Transverse colon (tissue), 4 donors: Measurements from ENCODE around the gene PELI2.

Source experiments
- CTCF ChIP-seq, 5 experiments: fragments of 200-600 bp in 3 of 5; fragments of 450-650 bp in 2 of 5; sonication (generic) in 3 of 5; IDR thresholded peaks; 1 replicate in 2 of 5; 2 replicates in 3 of 5; pipeline ENCODE4 v1.5.1; 2016 to 2017; ENCODE audit warnings: antibody characterized with exemption in 5 of 5, inconsistent platforms in 3 of 5, mild to moderate bottlenecking in 2 of 5, moderate library complexity in 1 of 5
- EP300 ChIP-seq: sonication (generic); formaldehyde crosslinking; IDR thresholded peaks from one replicate; pipeline ENCODE4 v1.6.1; 2017; ENCODE audit warnings: antibody characterized with exemption, low read depth
- POLR2A ChIP-seq: fragments of 450-650 bp; IDR thresholded peaks from one replicate; pipeline ENCODE4 v1.6.1; 2016; ENCODE audit warnings: antibody characterized with exemption, mild to moderate bottlenecking, moderate library complexity
- POLR2AphosphoS5 ChIP-seq, 3 donors: sonication (generic); formaldehyde crosslinking; IDR thresholded peaks; one replicate each; pipeline ENCODE4 v1.6.1; 2016; ENCODE audit warnings: antibody characterized with exemption in 3 of 3

- TF ChIP-seq POLR2A (no peak), CTCF (IDR thresholded peaks at IDR 0.05) (no peak), POLR2AphosphoS5 (IDR thresholded peaks at IDR 0.05) (no peak), EP300 (no peak)
Measured at GRCh38 chr14:56324454-56324853, 206.2 kb downstream of the PELI2 start.
